ENCODE data around the gene ARHGAP6.

The ARHGAP6 gene

GRCh38 chrX:11465648-11466411, 199.9 kb downstream of the ARHGAP6 start:
- in situ Hi-C loops (cut with HindIII; ENCODE audit: low sequenced_read_pairs), result no loop called here

- in situ Hi-C loops (cut with HindIII; ENCODE audit: low sequenced_read_pairs), result no loop called here
These were observed 200.8 kb downstream of the ARHGAP6 start for GRCh38 chrX:11464836-11465463.

GRCh38 chrX:11464380-11464779, 201.3 kb downstream of the ARHGAP6 start:
- in situ Hi-C loops (cut with HindIII; ENCODE audit: low sequenced_read_pairs), result no loop called here

- in situ Hi-C loops (cut with HindIII; ENCODE audit: low sequenced_read_pairs), result no loop called here
These were observed 203.1 kb downstream of the ARHGAP6 start for GRCh38 chrX:11462648-11463047.

- in situ Hi-C loops (cut with HindIII; ENCODE audit: low sequenced_read_pairs), result no loop called here
These were observed 203.6 kb downstream of the ARHGAP6 start for GRCh38 chrX:11462136-11462535.

- in situ Hi-C loops (cut with HindIII; ENCODE audit: low sequenced_read_pairs), result no loop called here
These were observed 204.3 kb downstream of the ARHGAP6 start for GRCh38 chrX:11461201-11462001.

- in situ Hi-C loops (cut with HindIII; ENCODE audit: low sequenced_read_pairs), result no loop called here
These were observed 205.4 kb downstream of the ARHGAP6 start for GRCh38 chrX:11460347-11460746.

- in situ Hi-C loops (cut with HindIII; ENCODE audit: low sequenced_read_pairs), result no loop called here
These were observed 207.6 kb downstream of the ARHGAP6 start for GRCh38 chrX:11458170-11458569.

GRCh38 chrX:11451151-11451550, 214.6 kb downstream of the ARHGAP6 start:
- in situ Hi-C loops (cut with HindIII; ENCODE audit: low sequenced_read_pairs), result no loop called here

GRCh38 chrX:11450354-11450753, 215.4 kb downstream of the ARHGAP6 start:
- in situ Hi-C loops (cut with HindIII; ENCODE audit: low sequenced_read_pairs), result no loop called here

GRCh38 chrX:11449613-11450012, 216.1 kb downstream of the ARHGAP6 start:
- in situ Hi-C loops (cut with HindIII; ENCODE audit: low sequenced_read_pairs), result no loop called here

GRCh38 chrX:11447418-11447817, 218.3 kb downstream of the ARHGAP6 start:
- in situ Hi-C loops (cut with HindIII; ENCODE audit: low sequenced_read_pairs), result no loop called here

GRCh38 chrX:11446949-11447348, 218.8 kb downstream of the ARHGAP6 start:
- in situ Hi-C loops (cut with HindIII; ENCODE audit: low sequenced_read_pairs), result no loop called here

GRCh38 chrX:11446336-11446735, 219.4 kb downstream of the ARHGAP6 start:
- in situ Hi-C loops (cut with HindIII; ENCODE audit: low sequenced_read_pairs), result no loop called here

- in situ Hi-C loops (cut with HindIII; ENCODE audit: low sequenced_read_pairs), result no loop called here
These were observed 220.2 kb downstream of the ARHGAP6 start for GRCh38 chrX:11445540-11445939.

GRCh38 chrX:11444052-11444451, 221.7 kb downstream of the ARHGAP6 start:
- in situ Hi-C loops (cut with HindIII; ENCODE audit: low sequenced_read_pairs), result no loop called here

GRCh38 chrX:11439846-11440245, 225.9 kb downstream of the ARHGAP6 start:
- in situ Hi-C loops (cut with HindIII; ENCODE audit: low sequenced_read_pairs), result no loop called here

- in situ Hi-C loops (cut with HindIII; ENCODE audit: low sequenced_read_pairs), result no loop called here
These were observed 227.0 kb downstream of the ARHGAP6 start for GRCh38 chrX:11438767-11439166.

- in situ Hi-C loops (cut with HindIII; ENCODE audit: low sequenced_read_pairs), result no loop called here
These were observed 227.4 kb downstream of the ARHGAP6 start for GRCh38 chrX:11438380-11438723.

- in situ Hi-C loops (cut with HindIII; ENCODE audit: low sequenced_read_pairs), result no loop called here
These were observed 227.9 kb downstream of the ARHGAP6 start for GRCh38 chrX:11437642-11438379.

GRCh38 chrX:11435568-11435967, 230.2 kb downstream of the ARHGAP6 start:
- in situ Hi-C loops (cut with HindIII; ENCODE audit: low sequenced_read_pairs), result no loop called here

Measured in endothelial cell of hepatic sinusoid (primary cell).